GM19023 (cell line): ENCODE results near the gene POMGNT2.

ENCODE experiments used
- ATAC-seq: cut with Tn5 transposase; IDR thresholded peaks from one replicate; pipeline ENCODE4 v1.9.1; 2021; ENCODE audit warnings: mild to moderate bottlenecking, moderate library complexity; ENCODE audit not compliant: unreplicated experiment

The POMGNT2 gene

GRCh38 chr3:43104039-43104438, 1.8 kb downstream of the POMGNT2 start:
- ATAC-seq = no peak

GRCh38 chr3:43102773-43103480, 3.0 kb downstream of the POMGNT2 start:
- ATAC-seq = no peak

GRCh38 chr3:43098761-43099160, 7.1 kb downstream of the POMGNT2 start:
- ATAC-seq = no peak

- no peak for ATAC-seq
Measured at GRCh38 chr3:43097400-43098080, 8.3 kb downstream of the POMGNT2 start.

GRCh38 chr3:43096761-43097160, 9.1 kb downstream of the POMGNT2 start:
- no peak for ATAC-seq

GRCh38 chr3:43095370-43095769, 10.5 kb downstream of the POMGNT2 start:
- ATAC-seq = no peak

GRCh38 chr3:43094851-43095250, 11.0 kb downstream of the POMGNT2 start:
- no peak for ATAC-seq

GRCh38 chr3:43094381-43094780, 11.5 kb downstream of the POMGNT2 start:
- ATAC-seq = no peak

GRCh38 chr3:43093974-43094373, 11.9 kb downstream of the POMGNT2 start:
- no peak for ATAC-seq

- ATAC-seq = no peak
Measured at GRCh38 chr3:43093006-43093405, 12.9 kb downstream of the POMGNT2 start.

- ATAC-seq = no peak
Measured at GRCh38 chr3:43091481-43091880, 14.4 kb downstream of the POMGNT2 start.

- no peak for ATAC-seq
Measured at GRCh38 chr3:43090238-43090637, 15.6 kb downstream of the POMGNT2 start.

GRCh38 chr3:43089081-43089480, 16.8 kb downstream of the POMGNT2 start:
- ATAC-seq = no peak

- no peak for ATAC-seq
Measured at GRCh38 chr3:43087249-43087776, 18.6 kb downstream of the POMGNT2 start.

- ATAC-seq = no peak
Measured at GRCh38 chr3:43086460-43087165, 19.3 kb downstream of the POMGNT2 start.

- no peak for ATAC-seq
Measured at GRCh38 chr3:43082457-43082856, 23.4 kb downstream of the POMGNT2 start.

GRCh38 chr3:43081796-43082195, 24.1 kb downstream of the POMGNT2 start:
- no peak for ATAC-seq

GRCh38 chr3:43080726-43081568, 24.9 kb downstream of the POMGNT2 start:
- no peak for ATAC-seq

- ATAC-seq = no peak
Measured at GRCh38 chr3:43079536-43080332, 26.1 kb downstream of the POMGNT2 start.

GRCh38 chr3:43077707-43078106, 28.2 kb downstream of the POMGNT2 start:
- ATAC-seq = no peak
